Measurements from ENCODE around the gene CD300LB.
"Not testable (repeated sequence)": the region's sequence is repeated elsewhere in the genome, so short reads cannot be mapped to it uniquely, and the experiment has no call there.

CD300LB gene

DNA sequence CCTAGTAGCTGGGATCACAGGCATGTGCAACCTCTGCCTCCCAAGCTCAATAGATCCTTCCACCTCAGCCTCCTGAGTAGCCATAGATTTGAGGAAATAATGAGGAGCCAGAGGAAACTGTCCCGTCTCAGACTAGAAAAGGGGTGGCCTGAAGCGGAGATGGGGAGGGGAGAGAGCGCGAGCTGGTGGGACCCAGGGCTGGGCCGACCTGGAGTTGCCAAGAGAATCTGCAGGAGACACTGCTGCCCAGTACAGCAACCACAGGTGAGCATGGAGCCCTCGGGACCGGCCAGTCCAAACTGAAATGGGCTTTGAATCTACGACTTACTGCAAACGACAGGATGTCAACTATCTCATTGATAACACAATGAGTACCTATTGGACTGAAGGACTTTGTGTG is 40.6 kb downstream of the CD300LB start:
- DNase-seq (ENCODE audit: low read depth, low spot score) = no peak
- TF ChIP-seq CTCF (IDR thresholded peaks at IDR 0.05; ENCODE audit: insufficient read depth, low read length, missing control alignments) = no peak
- ChIA-PET POLR2A (no interaction called here), CTCF (interaction anchor here (1.0 kb wide), 1 partner anchor 111 kb away, joined by 3 read pairs; no protein-coding TSS in a partner anchor)
- no peak overlapping the region for H3K4me3 ChIP-seq (ENCODE audit: low read depth, low read length)

DNA sequence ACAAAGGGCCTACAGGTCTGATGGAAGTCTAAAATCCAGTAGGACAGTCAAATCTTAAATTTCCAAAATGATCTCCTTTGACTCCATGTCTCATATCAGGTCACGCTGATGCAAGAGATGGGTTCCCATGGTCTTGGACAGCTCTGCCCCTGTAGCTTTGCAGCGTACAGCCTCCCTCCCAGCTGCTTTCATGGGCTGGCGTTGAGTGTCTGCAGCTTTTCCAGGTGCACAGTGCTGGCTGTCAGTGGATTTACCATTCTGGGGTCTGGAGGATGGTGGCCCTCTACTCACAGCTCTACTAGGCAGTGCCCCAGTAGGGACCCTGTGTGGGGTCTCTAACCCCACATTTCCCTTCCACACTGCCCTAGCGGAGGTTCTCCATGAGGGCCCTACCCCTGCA is 43.0 kb downstream of the CD300LB start:
- DNase-seq (ENCODE audit: low read depth, low spot score); POLR2A ChIA-PET; H3K4me3 ChIP-seq (ENCODE audit: low read depth, low read length): not testable (repeated sequence)
- CTCF ChIA-PET = interaction anchor here (1.9 kb wide), 1 partner anchor 31 kb away, joined by 5 read pairs; no protein-coding TSS in a partner anchor

- POLR2A ChIA-PET = no interaction called here
- CTCF ChIA-PET = no interaction called here
- no peak for TF ChIP-seq CTCF (IDR thresholded peaks at IDR 0.05; ENCODE audit: insufficient read depth, low read length, missing control alignments)
- DNase-seq (ENCODE audit: low read depth, low spot score) = no peak
- H3K4me3 ChIP-seq (ENCODE audit: low read depth, low read length) = no peak overlapping the region
Measured at GRCh38 chr17:74485841-74486240, 45.4 kb downstream of the CD300LB start.

- ChIA-PET POLR2A (no interaction called here), CTCF (interaction anchor here (0.9 kb wide), 1 partner anchor 28 kb away, joined by 3 read pairs; no protein-coding TSS in a partner anchor)
- no peak overlapping the region for H3K4me3 ChIP-seq (ENCODE audit: low read depth, low read length)
- no peak for DNase-seq (ENCODE audit: low read depth, low spot score)
- no peak for TF ChIP-seq CTCF (IDR thresholded peaks at IDR 0.05; ENCODE audit: insufficient read depth, low read length, missing control alignments)
Measured at GRCh38 chr17:74485022-74485743, 46.1 kb downstream of the CD300LB start.

GRCh38 chr17:74484066-74484465 is 47.2 kb downstream of the CD300LB start:
- ChIA-PET POLR2A (no interaction called here), CTCF (interaction anchor here (0.7 kb wide), 1 partner anchor 10 kb away, joined by 3 read pairs; no protein-coding TSS in a partner anchor)
- no peak for TF ChIP-seq CTCF (IDR thresholded peaks at IDR 0.05; ENCODE audit: insufficient read depth, low read length, missing control alignments)
- no peak overlapping the region for H3K4me3 ChIP-seq (ENCODE audit: low read depth, low read length)
- DNase-seq (ENCODE audit: low read depth, low spot score) = no peak

DNA sequence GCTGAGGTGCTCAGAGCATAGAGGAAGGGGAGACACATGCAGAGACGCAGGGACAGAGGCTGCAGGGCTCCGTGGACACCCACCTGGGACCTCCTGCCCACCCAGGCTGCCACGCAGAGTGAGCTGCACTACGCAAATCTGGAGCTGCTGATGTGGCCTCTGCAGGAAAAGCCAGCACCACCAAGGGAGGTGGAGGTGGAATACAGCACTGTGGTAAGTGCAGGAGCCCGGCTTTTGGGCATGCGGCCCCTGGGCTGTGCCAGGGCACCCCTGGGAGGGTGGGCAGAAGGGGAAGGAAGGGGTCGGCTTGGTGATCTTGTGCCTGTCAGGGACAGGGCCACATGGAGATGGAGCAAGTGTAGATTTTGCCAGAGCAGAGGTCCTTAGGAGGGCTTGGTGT is 49.7 kb downstream of the CD300LB start:
- ChIA-PET CTCF (interaction anchor here (1.3 kb wide), 1 partner anchor 24 kb away, joined by 3 read pairs; no protein-coding TSS in a partner anchor), POLR2A (no interaction called here)
- no peak for TF ChIP-seq CTCF (IDR thresholded peaks at IDR 0.05; ENCODE audit: insufficient read depth, low read length, missing control alignments)
- no peak overlapping the region for H3K4me3 ChIP-seq (ENCODE audit: low read depth, low read length)
- no peak for DNase-seq (ENCODE audit: low read depth, low spot score)

DNA sequence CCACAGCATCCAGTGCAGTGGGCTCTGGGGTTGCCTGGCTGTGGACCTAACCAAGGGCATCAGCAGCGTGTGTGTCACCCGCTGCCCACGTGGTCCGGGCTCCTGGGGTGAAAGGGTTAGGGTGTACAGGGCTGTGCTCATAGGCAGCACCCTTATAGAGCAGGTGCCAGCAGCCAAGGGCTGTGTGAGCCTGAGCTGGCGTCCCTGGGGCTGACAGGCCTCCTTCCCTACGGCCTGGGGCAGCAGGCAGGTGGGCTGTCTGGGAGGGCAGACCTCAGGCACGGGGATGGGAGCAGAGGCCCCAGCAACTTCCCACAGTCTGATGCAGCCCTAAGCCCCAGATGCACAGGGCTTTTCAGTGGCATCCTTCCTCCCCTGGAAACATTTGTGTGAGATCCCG is 51.0 kb downstream of the CD300LB start:
- DNase-seq (ENCODE audit: low read depth, low spot score) = no peak
- CTCF ChIA-PET = interaction anchor here (0.6 to 1.3 kb wide), 2 partner anchors 23 to 156 kb away, joined by 3 read pairs; no protein-coding TSS in a partner anchor

More for the DNA sequence above, 51.0 kb downstream of the CD300LB start:
- no peak for TF ChIP-seq CTCF (IDR thresholded peaks at IDR 0.05; ENCODE audit: insufficient read depth, low read length, missing control alignments)
- no peak overlapping the region for H3K4me3 ChIP-seq (ENCODE audit: low read depth, low read length)
- POLR2A ChIA-PET = no interaction called here
